Effector memory CD4-positive, alpha-beta T cell (primary cell): ENCODE data around the gene CAMK4.

ENCODE experiments used
- DNase-seq, 3 donors: peaks; one replicate each; pipeline ENCODE4 v3.0.0-alpha.2; 2020
- H3K27ac ChIP-seq: 2 replicates; pipeline ENCODE4 v1.7.0; 2013; ENCODE audit warnings: mild to moderate bottlenecking, low read length, moderate library complexity; ENCODE audit not compliant: insufficient read depth, poor library complexity, severe bottlenecking
- H3K27me3 ChIP-seq: replicated peaks from 2 replicates; pipeline ENCODE4 v1.7.0; 2013; ENCODE audit warnings: mild to moderate bottlenecking, low read length; ENCODE audit not compliant: insufficient read depth, control insufficient read depth, poor library complexity, severe bottlenecking
- H3K36me3 ChIP-seq: 2 replicates; pipeline ENCODE4 v1.7.0; 2013; ENCODE audit warnings: mild to moderate bottlenecking, low read length, moderate library complexity; ENCODE audit not compliant: control insufficient read depth, insufficient read depth
- H3K4me1 ChIP-seq: 2 replicates; pipeline ENCODE4 v1.7.0; 2013; ENCODE audit warnings: low read length, mild to moderate bottlenecking; ENCODE audit not compliant: control insufficient read depth, insufficient read depth, poor library complexity, severe bottlenecking
- H3K4me3 ChIP-seq: 2 replicates; pipeline ENCODE4 v1.7.0; 2013; ENCODE audit warnings: low read length, low read depth, mild to moderate bottlenecking; ENCODE audit not compliant: insufficient read depth, poor library complexity, severe bottlenecking
- H3K9me3 ChIP-seq: 2 replicates; pipeline ENCODE4 v1.7.0; 2013; ENCODE audit warnings: mild to moderate bottlenecking, low read length, moderate library complexity; ENCODE audit not compliant: control insufficient read depth
- total RNA-seq, 3 donors: gene quantifications; one replicate each; lab custom pipeline; 2026; lab: John Stamatoyannopoulos, UW

CAMK4 gene
- 199 to 334 (median 223) reads per million in 3 donors for total RNA-seq

GRCh38 chr5:111223787-111224560 is at the start of gene CAMK4:
Gene CAMK4, plus strand, starts transcription at chr5:111224384. Its CDS starts 100 bp downstream, at chr5:111224484.
- peak within 1 kb of the TSS; percentile 93 for H3K27ac ChIP-seq
- H3K27me3 ChIP-seq: no peaks in the 10 kb centered on the region

GRCh38 chr5:111183064-111183463 is 41.1 kb upstream of the CAMK4 start:
- Histone ChIP-seq H3K9me3 (no peaks in the 10 kb centered on the region), H3K4me3 (no peak overlapping the region), H3K27ac (no peak overlapping the region), H3K36me3 (no peaks in the 10 kb centered on the region), H3K27me3 (no peaks in the 10 kb centered on the region), H3K4me1 (no peaks in the 10 kb centered on the region)
- no peak for DNase-seq

More at GRCh38 chr5:111223787-111224560, at the start of gene CAMK4:
- no peaks in the 10 kb centered on the region for H3K9me3 ChIP-seq
- peak; percentile 75 to 80 (median 78) for DNase-seq
- peak within 1 kb of the TSS; percentile 92 for H3K4me3 ChIP-seq
- H3K4me1 ChIP-seq: peaks cover 24% of the 10 kb centered on the region
- no peaks in the 10 kb centered on the region for H3K36me3 ChIP-seq

- H3K36me3 ChIP-seq: no peaks in the 10 kb centered on the region
- no peak overlapping the region for H3K27ac ChIP-seq
- no peaks in the 10 kb centered on the region for H3K4me1 ChIP-seq
- no peak overlapping the region for H3K4me3 ChIP-seq
- no peak for DNase-seq
- H3K9me3 ChIP-seq: no peaks in the 10 kb centered on the region
- H3K27me3 ChIP-seq: no peaks in the 10 kb centered on the region
These were observed 37.1 kb upstream of the CAMK4 start for GRCh38 chr5:111187079-111187478.

- Histone ChIP-seq H3K4me3 (no peak overlapping the region), H3K27me3 (no peaks in the 10 kb centered on the region), H3K36me3 (no peaks in the 10 kb centered on the region), H3K4me1 (no peaks in the 10 kb centered on the region), H3K27ac (no peak overlapping the region), H3K9me3 (no peaks in the 10 kb centered on the region)
- DNase-seq: no peak
These were observed 30.1 kb upstream of the CAMK4 start for GRCh38 chr5:111194053-111194452.

- Histone ChIP-seq H3K27ac (no peak overlapping the region), H3K4me1 (no peaks in the 10 kb centered on the region), H3K9me3 (no peaks in the 10 kb centered on the region), H3K4me3 (no peak overlapping the region), H3K36me3 (no peaks in the 10 kb centered on the region), H3K27me3 (no peaks in the 10 kb centered on the region)
- DNase-seq: no peak
These were observed 29.3 kb upstream of the CAMK4 start for GRCh38 chr5:111194925-111195324.

- DNase-seq: no peak
- no peaks in the 10 kb centered on the region for H3K4me1 ChIP-seq
- no peak overlapping the region for H3K27ac ChIP-seq
- no peaks in the 10 kb centered on the region for H3K9me3 ChIP-seq
- H3K4me3 ChIP-seq: no peak overlapping the region
- H3K27me3 ChIP-seq: no peaks in the 10 kb centered on the region
- H3K36me3 ChIP-seq: no peaks in the 10 kb centered on the region
These were observed 26.7 kb upstream of the CAMK4 start for GRCh38 chr5:111197523-111197922.

- no peak for DNase-seq
- Histone ChIP-seq H3K9me3 (no peaks in the 10 kb centered on the region), H3K4me3 (no peak overlapping the region), H3K4me1 (no peaks in the 10 kb centered on the region), H3K27me3 (no peaks in the 10 kb centered on the region), H3K27ac (no peak overlapping the region), H3K36me3 (no peaks in the 10 kb centered on the region)
These were observed 25.8 kb upstream of the CAMK4 start for GRCh38 chr5:111198281-111198966.

- Histone ChIP-seq H3K27ac (no peak overlapping the region), H3K27me3 (no peaks in the 10 kb centered on the region), H3K4me3 (no peak overlapping the region), H3K36me3 (no peaks in the 10 kb centered on the region), H3K4me1 (no peaks in the 10 kb centered on the region), H3K9me3 (no peaks in the 10 kb centered on the region)
- no peak for DNase-seq
These were observed 23.4 kb upstream of the CAMK4 start for GRCh38 chr5:111200828-111201227.

GRCh38 chr5:111201705-111202104 is 22.5 kb upstream of the CAMK4 start:
- no peak overlapping the region for H3K27ac ChIP-seq
- no peaks in the 10 kb centered on the region for H3K36me3 ChIP-seq
- H3K9me3 ChIP-seq: no peaks in the 10 kb centered on the region
- H3K27me3 ChIP-seq: no peaks in the 10 kb centered on the region
- no peaks in the 10 kb centered on the region for H3K4me1 ChIP-seq
- no peak overlapping the region for H3K4me3 ChIP-seq
- DNase-seq: no peak

GRCh38 chr5:111211341-111211740 is 12.8 kb upstream of the CAMK4 start:
- no peak for DNase-seq
- no peaks in the 10 kb centered on the region for H3K27me3 ChIP-seq

More at GRCh38 chr5:111211341-111211740, 12.8 kb upstream of the CAMK4 start:
- H3K27ac ChIP-seq: no peak overlapping the region
- no peak overlapping the region for H3K4me3 ChIP-seq
- H3K36me3 ChIP-seq: no peaks in the 10 kb centered on the region
- no peaks in the 10 kb centered on the region for H3K9me3 ChIP-seq
- no peaks in the 10 kb centered on the region for H3K4me1 ChIP-seq
